ENCODE measurements around the gene MFSD6.
A peak's percentile ranks its signal among the peaks of the same experiment; 100 is the strongest.
"Not testable (repeated sequence)": the region's sequence is repeated elsewhere in the genome, so short reads cannot be mapped to it uniquely, and the experiment has no call there.

The MFSD6 gene

DNA sequence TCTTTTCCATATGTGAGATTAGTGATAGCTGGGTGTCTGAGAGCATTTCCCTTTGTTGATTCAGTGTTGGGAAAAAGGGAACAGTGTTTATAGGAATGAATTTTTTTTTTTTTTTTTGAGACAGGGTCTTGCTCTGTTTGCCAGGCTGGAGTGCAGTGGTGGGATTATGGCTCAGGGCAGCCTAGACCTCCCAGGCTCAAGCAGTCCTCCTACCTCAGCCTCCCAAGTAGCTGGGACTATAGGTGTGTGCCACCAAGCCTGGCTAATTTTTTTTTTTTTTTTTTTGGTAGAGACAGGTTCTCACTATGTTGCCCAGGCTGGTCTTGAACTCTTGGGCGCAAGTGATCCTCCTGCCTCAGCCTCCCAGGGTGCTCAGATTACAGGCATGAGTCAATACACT, 60.2 kb downstream of the MFSD6 start:
- not testable (repeated sequence) for DNase-seq

DNA sequence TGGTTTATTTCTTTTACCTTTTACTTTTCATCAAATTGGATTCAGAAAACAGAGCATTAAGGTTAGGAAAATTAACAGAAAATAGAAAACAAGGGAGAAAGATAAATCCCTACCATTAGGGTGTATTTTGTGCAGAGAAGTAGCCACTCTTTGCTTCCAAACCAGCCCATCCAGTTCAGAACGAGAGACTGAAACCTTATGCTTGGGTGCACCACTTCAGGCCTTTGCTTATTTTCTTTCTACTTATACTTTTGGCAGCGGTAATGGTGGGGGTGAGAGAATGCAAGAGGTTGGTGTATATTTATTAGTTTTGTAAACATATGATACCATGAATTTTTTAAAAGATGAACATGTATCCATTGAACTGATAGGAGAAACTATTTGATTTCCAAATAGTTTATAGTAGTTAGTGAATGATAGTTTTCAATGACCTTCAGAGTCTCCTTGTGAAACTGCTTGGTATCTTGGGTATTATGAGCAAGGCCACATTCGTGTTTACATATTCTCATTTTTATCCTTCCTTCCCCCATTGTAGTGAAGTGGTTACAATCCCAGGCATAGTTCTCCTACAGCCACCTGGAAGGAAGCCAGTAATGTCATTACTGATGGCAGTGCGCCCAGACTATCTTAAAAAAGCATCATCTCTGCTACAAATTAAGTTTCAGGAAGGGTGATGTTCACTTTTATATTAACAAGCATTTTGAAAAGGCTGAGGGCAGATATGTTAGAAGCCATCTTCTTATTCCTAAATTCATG, 60.8 kb downstream of the MFSD6 start:
- DNase-seq, result peak; percentile 89

DNA sequence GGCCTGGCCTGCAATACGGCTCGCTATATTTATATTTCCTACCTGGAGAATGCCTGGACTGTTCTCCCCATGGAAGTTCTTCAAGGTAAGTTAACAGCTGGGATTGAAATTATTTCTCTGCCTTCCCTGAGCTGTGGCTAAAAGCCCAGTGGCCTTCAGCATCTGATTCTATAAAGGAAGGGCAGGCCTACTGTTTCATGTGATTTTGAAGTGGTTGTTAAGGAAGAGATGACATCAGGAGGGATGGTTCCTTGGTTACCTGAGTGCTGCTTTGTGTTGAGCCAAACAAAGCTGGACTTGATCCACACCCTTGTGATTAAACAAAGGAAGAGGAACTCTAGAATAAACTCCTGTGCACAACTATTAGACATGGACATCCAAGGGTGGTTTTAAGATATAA, 61.6 kb downstream of the MFSD6 start:
- peak; percentile 53 for DNase-seq

DNA sequence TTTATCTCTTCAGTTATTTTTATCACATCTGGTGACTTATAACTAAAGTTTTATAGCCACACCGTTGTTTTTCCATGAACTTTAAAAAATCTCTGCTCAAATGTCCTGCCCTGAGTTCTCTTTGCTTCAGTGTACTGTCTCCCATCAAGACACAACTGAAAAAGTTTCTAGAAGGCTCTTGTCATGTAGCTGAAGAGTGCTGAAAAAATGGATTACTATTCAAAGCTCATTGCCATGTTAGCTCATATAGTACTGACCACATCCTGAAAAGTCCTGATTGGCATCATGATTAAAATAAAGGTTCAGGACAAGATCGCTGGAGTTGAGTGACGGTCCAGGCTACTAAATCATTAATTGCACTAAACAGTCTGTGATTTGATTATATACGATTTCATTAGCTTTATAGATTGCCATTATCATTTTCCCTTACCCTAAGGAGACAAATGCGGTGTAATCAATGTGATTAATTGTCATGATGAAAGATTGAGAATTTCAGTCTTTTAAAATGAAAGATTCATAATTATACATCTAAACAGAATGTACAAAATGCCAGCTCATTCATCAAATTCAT, 62.2 kb downstream of the MFSD6 start:
- DNase-seq, result no peak

DNA sequence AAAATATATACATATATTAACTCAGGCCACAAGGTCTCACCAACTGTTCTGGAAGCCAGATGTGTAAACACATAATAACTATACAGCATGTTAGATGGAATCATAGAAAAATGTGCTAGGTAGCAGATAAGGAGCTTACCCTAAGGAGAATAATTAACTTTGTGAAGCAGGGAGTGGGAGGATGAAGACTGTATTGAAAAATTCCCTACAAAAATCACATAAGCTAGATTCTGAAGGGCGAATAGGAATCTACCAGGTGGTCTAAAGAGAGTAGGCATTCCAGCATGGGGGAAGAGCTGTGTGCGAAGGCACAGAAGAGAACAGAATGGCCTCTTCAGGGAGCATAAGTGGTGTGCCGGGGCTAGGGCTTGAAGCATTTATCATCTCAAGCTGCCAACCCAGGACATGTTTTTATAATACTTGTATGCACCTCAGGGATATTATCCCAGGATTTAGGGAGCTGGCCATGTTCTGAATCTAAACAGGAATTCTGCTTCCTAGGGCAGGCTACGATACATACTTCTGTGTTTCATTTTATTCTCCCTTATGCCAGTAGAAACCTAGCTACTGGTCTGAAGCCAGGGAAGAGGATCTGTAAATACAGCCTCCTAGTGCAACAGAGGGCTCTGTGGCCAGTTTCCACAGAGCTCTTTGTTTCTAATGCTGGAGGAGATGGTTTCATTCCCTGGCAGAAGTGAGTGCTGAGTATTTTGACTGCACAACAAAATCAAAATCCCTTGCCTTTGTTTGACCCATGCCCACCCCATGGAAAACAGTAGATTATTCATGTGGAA, 69.7 kb downstream of the MFSD6 start:
- peak; percentile 56 for DNase-seq

DNA sequence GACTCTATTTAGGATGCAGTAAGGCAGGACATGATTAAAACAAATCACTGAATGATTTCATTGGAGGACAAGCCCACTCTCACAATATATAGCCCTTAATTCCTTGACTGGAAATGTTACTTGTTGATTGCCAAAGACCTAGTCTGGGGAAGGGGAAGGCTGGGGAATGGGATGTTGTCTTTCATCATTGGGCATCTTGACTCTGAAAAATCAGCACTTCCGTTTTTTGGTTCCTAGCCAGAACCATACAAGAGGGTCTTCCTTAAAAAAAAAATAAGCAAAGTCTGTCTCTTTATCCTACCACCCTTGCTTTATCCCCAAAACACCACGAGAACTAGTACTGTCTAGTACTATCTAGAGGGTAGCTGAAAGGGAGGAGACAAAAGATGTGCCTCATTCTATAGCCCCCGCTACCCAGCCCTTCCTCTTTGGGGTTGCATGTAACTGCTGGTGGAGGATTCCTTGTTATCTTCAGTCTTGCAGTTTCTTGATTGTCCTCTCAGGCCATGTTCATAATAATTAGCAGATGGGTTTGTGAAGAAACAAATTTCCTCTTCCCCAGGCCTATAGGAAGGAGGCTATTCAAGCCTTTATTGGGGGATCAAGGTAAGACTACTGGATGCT, 70.5 kb downstream of the MFSD6 start:
- DNase-seq, result no peak

DNA sequence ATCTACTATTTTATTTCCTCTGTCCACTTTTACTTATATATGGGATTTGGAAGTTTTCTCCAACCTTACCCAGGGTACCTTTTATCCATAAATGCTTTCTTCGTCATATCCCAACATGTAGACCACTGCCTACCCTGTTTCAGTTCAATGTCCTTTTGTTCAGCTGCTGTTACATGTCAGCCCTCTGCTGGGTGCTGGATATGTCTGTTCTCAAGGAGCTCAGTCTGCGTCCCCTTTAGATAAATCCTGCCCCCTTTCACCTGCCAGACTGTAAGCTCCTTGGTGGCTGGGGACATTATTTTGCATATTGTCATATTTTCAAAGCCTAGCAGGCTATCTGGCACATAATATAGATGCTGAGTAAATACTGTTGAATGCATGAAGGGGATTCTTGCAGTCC, 73.2 kb downstream of the MFSD6 start:
- no peak for DNase-seq

DNA sequence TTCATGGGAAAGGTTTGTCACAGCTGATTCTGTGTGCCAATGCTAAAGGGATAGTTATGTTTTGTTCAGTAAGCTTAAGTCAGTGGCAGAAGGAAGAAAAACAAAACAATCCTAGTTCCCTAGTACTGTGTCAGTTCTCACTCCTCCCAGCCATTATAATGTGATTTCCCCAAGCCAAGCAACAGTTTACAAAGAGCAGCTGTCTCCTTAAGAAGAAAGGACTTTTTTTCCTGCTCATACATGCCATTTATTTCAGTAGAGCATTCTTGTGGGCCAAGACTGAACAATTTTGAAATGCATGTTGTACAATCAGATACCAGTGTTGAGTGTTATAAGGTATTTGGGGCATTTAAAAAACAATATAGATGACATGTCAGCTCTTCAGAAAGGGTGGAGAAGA, 74.3 kb downstream of the MFSD6 start:
- no peak for DNase-seq

DNA sequence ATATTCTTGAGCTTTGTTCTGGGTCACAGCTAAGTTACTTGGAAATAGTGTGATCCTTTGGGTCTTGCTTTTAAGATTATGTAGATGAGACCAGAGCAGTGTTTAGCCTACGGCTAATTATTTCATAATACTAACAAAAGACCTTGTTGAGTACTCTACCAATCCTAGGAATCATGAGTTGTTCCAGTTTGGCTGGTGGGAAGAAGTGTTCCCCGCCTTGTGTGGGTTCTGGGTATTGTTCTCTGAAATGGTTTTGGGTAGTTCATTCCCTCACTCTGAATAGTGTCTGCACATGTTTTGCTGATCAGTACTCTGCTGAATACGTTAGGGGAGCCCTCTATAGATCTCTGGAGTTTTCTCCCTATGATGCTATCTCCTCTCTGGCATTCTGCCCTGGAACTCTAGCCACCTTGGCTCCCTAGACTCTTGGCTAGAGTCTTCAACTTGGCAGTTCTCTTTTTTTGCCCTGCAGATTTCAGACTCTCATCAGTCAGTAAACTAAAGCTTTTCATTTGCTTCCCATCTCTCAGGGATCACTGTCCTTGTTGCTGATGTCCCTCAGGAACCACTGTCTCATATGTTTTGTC, 78.0 kb downstream of the MFSD6 start:
- no peak for DNase-seq

DNA sequence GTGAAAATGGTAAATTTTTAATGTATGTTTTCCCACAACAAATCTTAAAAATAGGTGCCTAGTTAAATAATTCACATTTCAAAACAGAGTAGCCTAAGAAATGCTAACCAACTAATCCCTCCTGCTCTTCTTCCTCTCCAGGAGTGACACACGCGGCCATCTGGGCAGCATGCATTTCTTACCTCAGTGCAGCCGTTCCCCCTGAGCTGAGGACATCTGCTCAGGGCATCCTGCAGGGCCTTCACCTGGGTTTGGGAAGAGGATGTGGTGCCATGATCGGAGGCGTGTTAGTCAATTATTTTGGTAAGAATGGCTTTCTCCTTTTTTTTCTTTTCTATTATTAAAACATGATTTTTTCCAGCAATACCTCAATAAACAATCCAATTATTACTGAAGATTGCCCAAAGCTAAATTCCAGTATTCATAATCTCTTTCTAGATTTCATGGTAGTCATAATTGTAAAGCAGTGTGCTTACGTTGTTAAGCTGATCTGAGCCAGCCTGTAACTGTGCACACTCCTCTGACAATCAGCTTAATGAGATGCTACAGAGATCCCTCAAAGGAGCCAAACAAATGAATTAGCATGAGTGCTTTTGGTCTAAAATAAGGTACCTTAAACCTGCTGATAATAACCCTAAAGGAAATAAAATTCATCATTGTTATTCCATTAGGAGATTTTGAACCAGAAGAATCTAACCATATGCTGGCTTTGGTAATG, 80.5 kb downstream of the MFSD6 start:
- no peak for DNase-seq

DNA sequence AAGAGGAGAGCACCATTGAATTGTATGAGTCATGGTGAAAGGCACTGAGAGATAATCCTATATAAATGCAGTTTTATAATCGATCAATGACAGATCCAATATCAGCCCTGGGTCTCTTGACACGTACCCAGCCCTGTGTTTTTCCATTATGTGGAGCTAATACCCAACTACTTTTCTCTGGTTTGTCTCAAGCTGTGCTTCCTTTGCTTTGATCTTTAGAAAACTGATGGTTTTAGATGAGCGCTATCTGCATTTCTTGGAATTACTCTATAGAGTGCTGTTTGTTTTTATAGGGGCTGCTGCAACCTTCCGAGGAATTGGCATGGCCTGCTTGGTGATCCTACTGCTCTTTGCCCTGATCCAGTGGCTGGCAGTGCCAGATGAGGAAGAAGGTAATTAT, 81.3 kb downstream of the MFSD6 start:
- no peak for DNase-seq

DNA sequence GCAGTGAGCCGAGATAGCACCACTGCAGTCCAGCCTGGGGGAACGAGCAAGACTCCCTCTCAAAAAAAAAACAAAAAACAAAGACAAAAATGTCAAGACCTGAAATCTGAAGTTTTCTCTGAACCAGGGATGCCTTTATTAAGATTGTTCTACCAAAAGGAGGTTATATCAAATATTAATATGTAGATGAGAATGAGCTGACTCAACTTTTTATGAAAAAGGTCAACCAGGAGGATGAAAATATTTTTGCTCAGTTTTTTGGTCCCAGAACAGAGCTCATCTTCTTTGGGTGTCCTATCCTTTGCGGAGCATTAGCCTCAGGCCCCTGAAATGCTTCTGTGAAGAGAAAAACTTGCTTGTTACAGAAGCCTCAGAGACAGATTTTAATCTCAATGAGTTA, 82.3 kb downstream of the MFSD6 start:
- DNase-seq, result no peak

DNA sequence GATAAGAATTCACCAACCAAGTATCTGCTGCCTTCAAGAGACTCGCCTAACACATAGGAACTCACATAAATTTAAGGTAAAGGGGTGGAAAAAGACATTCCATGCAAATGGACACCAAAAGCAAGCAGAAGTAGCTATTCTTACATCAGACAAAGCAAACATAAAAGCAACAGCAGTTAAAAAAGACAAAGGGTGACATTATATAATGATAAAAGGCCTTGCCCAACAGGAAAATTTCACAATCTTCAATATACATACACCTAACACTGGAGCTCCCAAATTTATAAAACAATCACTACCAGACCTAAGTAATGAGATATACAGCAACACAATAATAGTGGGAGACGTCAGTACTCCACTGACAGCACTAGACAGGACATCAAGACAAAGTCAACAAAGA, 84.9 kb downstream of the MFSD6 start:
- no peak for DNase-seq

DNA sequence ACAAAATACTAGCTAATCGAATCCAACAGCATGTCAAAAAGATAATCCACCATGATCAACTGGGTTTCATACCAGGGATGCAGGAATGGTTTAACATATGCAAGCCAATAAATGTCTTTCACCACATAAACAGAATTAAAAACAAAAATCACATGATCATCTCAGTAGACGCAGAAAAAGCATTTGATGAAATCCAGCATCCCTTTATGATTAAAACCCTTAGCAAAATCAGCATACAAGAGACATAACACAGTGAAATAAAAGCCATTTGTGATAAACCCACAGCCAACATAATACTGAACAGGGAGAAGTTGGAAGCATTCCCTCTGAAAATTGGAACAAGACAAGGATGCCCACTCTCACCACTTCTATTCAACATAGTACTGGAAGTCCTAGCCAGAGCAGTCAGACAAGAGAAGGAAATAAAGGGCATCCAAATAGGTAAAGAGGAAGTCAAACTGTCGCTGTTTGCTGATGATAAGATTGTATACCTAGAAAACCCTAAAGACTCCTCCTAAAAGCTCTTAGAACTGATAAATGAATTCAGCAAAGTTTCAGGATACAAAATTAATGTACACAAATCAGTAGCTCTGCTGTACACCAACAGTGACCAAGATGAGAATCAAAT, 86.6 kb downstream of the MFSD6 start:
- not testable (repeated sequence) for DNase-seq

DNA sequence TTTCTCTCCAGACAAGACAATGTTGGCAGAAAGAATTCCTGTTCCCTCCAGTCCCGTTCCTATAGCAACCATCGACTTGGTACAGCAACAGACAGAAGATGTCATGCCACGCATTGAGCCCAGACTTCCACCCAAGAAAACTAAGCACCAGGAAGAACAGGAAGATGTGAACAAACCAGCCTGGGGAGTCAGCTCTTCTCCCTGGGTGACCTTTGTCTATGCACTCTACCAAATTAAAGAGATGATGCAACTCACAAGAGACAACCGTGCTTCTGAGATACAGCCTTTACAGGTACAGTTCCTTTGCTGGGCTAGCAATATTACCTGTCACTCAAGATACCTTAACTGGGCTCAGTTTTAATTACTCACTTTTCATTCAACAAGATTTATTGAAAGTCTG, 89.3 kb downstream of the MFSD6 start:
- no peak for DNase-seq

DNA sequence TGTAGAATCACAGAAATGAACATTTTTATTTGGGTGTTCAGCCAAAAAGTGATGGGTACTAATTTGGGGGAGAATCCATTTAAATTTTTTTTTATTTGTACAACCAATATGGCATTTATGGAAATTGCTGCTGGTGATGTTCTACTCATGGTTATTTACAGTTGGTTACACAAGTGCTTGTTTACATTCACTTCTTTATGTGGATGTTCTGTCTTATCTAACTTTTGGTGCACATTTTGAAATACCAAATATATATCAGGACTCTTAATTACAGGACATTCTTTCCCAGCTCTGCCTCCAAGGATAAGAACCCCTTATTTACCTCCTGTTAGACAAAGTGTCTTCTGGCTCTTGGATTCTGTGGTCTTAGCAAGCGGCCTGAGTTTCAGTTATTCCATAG, 91.1 kb downstream of the MFSD6 start:
- DNase-seq, result no peak

DNA sequence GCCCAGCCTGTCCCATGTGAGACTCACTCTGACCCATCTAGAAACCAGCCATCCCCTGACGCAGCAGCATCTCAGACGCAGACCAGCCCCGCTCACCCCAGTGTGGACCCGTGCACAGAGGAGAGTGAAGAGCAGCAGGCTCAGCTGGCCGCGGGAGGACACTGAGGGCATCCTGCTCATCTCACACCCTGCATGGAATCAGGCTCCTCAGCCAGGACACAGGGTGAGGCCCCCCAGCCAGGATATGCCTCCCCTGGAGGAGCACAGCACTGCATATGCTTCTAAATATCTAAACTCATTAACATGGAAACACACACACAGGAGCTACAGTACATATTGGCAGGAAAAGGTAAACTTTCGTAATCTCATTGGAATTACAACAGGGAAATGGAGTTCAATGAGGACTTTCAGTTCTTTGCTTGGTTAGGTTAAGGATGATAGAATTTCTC, 91.9 kb downstream of the MFSD6 start:
- DNase-seq, result no peak

DNA sequence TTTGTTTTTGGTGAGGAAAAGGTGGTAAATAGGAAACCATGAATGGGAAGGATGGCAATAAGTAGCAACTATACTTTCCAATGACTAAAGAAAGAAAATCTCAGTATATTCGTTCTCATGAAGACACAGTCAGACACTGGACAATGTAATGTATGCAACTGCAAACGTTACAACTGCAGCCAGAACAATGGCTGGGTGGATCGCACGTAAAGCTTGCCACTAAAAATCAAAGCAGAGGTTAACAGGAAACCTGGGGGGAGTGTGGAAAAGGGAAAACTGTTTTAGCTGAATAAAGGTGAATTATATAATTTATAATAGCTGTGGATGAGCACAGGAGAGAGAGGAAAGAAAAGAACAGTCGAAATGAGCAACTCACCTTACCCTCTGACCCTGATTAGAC, 93.1 kb downstream of the MFSD6 start:
- DNase-seq, result no peak

DNA sequence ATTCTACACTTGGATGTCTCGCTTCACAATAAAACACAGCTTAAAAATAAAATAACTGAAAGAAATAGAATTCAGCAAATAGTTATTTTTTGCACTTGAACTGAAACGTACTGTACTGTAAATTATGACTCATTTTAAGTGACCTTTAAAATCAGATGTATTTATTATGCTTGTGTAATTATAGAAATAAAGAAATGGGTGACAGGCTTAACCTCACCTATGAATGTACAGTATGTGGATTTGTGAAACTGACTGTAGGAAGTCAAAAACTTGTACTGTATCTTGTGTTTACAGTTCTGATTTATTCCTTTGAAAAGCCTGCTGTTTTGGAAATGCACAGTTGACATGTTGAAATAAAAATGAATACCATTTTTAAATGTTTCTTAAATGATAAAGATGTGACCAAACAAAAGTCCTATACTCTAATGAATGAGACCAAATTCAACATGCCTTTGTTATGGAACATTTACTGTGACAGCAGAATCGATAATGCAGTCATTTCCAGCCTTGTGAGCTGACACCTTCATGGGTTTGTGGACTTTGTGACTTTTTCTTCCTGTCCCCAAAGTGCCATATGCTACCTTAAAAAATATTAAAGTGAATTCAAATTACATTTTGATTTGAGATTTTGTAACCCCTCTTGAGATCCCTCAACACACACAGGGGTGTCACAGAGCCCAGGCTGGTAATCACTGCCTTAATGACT, 93.7 kb downstream of the MFSD6 start:
- DNase-seq, result no peak

DNA sequence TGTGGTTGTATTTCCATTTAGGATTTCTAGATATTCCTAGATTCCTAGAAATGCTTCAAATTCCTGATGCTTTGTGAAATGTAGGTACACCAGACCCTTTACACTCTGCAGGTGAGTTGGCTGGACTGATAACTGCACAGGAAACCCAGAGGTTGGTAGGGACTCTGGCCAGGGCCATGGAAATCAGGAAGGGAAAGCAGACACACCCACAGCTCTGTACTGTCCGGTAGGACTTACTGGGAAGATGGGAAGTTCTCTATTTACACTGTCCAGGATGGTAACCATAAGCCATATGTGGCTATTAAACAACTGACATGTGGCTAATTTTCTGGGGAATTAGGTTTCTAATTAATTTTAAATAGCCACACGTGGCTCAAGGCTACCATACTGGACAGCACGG, 94.9 kb downstream of the MFSD6 start:
- no peak for DNase-seq

DNA sequence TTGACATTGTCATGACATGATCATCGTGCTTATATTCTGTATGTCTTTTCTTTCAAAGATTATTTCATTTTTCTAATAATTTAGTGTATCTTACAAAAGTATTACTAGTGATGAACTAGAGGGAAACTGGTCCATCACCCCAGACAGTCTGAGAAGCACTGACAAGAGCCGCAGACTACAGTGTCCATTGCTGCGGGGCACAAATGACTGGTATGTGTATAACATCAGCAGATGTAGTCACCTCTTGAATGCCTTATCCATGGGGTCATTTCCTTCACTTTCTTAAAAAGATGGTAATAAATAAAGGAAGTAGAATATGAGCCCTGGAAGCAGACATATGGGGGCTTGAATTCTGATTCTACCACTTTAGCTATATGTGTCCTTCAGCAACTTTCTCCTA, 96.8 kb downstream of the MFSD6 start:
- no peak for DNase-seq

All from left hindlimb (tissue), 1 donor.